ENCODE data around the gene STX3.

DNA sequence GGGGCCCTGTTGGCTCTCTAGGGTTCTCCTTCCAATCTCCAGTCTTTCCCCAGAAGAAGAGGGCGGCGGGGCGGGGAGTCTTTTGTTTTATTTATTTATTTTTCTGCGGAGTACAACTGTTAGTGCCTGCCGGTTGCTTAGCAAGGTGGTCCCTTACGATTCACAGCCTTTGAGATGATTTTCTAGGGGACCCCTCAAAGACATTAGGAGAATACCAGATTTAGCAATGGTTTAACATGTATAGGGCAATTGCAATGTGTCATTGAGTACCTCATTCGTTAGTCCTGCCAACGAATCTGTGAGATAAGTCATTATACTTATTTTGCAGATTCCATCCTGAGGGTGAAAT is 55.7 kb downstream of the STX3 start:
- no peak for TF ChIP-seq POLR2A (IDR thresholded peaks at IDR 0.05)
- TF ChIP-seq, protein P1, sequence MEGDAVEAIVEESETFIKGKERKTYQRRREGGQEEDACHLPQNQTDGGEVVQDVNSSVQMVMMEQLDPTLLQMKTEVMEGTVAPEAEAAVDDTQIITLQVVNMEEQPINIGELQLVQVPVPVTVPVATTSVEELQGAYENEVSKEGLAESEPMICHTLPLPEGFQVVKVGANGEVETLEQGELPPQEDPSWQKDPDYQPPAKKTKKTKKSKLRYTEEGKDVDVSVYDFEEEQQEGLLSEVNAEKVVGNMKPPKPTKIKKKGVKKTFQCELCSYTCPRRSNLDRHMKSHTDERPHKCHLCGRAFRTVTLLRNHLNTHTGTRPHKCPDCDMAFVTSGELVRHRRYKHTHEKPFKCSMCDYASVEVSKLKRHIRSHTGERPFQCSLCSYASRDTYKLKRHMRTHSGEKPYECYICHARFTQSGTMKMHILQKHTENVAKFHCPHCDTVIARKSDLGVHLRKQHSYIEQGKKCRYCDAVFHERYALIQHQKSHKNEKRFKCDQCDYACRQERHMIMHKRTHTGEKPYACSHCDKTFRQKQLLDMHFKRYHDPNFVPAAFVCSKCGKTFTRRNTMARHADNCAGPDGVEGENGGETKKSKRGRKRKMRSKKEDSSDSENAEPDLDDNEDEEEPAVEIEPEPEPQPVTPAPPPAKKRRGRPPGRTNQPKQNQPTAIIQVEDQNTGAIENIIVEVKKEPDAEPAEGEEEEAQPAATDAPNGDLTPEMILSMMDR (IDR thresholded peaks at IDR 0.05): no peak
